IPS-18a (cell line): Measurements from ENCODE around the gene SLC29A2.

Experiments used
- H3K27ac ChIP-seq: one replicate; pipeline ENCODE4 v1.5.1; 2013; ENCODE audit warnings: low read length
- H3K27me3 ChIP-seq: one replicate; pipeline ENCODE4 v1.6.1; 2013; ENCODE audit warnings: mild to moderate bottlenecking, low read length; ENCODE audit not compliant: control insufficient read depth, insufficient read depth
- H3K36me3 ChIP-seq: one replicate; pipeline ENCODE4 v1.6.1; 2013; ENCODE audit warnings: low read depth, low read length; ENCODE audit not compliant: control insufficient read depth
- H3K4me1 ChIP-seq: one replicate; pipeline ENCODE4 v1.6.1; 2013; ENCODE audit warnings: low read depth, low read length; ENCODE audit not compliant: control insufficient read depth
- H3K4me3 ChIP-seq: one replicate; pipeline ENCODE4 v1.5.1; 2013; ENCODE audit warnings: low read length
- H3K9ac ChIP-seq: one replicate; pipeline ENCODE4 v1.6.1; 2013; ENCODE audit warnings: mild to moderate bottlenecking, low read length, moderate library complexity
- H3K9me3 ChIP-seq: one replicate; pipeline ENCODE4 v1.6.1; 2013; ENCODE audit warnings: low read depth, low read length; ENCODE audit not compliant: control insufficient read depth

Gene SLC29A2, protein sequence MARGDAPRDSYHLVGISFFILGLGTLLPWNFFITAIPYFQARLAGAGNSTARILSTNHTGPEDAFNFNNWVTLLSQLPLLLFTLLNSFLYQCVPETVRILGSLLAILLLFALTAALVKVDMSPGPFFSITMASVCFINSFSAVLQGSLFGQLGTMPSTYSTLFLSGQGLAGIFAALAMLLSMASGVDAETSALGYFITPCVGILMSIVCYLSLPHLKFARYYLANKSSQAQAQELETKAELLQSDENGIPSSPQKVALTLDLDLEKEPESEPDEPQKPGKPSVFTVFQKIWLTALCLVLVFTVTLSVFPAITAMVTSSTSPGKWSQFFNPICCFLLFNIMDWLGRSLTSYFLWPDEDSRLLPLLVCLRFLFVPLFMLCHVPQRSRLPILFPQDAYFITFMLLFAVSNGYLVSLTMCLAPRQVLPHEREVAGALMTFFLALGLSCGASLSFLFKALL

DNA sequence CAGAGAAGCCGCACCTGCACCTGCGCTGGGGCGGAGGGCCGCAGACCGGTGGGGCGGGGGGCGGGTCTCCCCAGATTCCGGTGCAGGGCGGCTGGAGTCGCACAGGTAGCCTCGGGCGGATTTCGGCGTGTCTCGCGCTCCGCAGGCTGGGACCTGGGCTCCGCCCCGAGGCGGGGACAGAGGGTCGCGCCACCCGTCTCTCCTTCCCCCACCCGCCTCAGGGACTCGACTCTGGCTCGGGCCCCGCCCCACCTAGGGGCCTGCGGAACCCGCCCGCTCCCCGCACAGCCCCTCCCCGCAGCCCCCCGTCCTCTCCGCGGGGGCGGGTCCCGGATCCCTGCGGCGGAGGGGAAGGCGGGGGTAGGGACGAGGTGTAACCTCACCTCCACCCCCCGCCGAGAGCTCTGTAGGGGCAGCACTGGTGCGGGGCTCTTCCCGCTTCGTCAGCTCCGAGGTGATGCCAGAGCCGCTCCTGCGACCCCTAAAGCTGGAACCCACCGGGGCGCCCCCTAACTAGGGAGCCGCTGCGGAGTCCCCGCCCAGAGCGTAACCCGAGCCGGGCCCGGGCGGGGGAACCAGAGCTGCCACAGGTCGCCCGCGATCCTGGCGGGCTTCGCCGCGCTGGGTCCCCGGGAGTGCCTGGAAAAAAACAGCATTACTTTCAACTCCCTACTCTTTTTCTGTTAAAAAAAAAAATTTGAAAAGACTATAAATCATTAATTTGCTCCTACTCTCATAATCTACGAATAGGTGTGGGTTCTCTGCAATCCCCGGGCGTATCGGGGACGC is at the start of gene SLC29A2:
Gene SLC29A2, minus strand, starts transcription at position 134 of the 789 bp plus-strand sequence. CDS start 169 bp downstream, outside the sequence.
- Histone ChIP-seq H3K9ac (peak within 1 kb of the TSS; percentile 96), H3K27ac (peak within 1 kb of the TSS; percentile 93)

GRCh38 chr11:66420671-66421476 is 49.3 kb upstream of the SLC29A2 start, which contains the start of gene NPAS4:
Gene NPAS4 (plus strand): TSS chr11:66421035. CDS start chr11:66421180, 145 bp downstream.
- H3K27me3 ChIP-seq, result peaks cover 33% of the 10 kb centered on the region
- H3K9ac ChIP-seq, result no peak within 1 kb of the TSS
- H3K36me3 ChIP-seq, result no peaks in the 10 kb centered on the region
- peaks cover 22% of the 10 kb centered on the region for H3K4me1 ChIP-seq
- H3K4me3 ChIP-seq, result peak within 1 kb of the TSS; percentile 50
- no peak within 1 kb of the TSS for H3K27ac ChIP-seq
- H3K9me3 ChIP-seq, result no peaks in the 10 kb centered on the region

More for the DNA sequence above, at the start of gene SLC29A2:
- Histone ChIP-seq H3K4me1 (peaks cover 18% of the 10 kb centered on the region), H3K4me3 (peak within 1 kb of the TSS; percentile 99), H3K27me3 (no peaks in the 10 kb centered on the region), H3K9me3 (no peaks in the 10 kb centered on the region), H3K36me3 (peaks cover 25% of the 10 kb centered on the region)

- Histone ChIP-seq H3K9me3 (no peaks in the 10 kb centered on the region), H3K27me3 (peaks cover 33% of the 10 kb centered on the region)
These were observed 48.3 kb upstream of the SLC29A2 start for GRCh38 chr11:66419825-66420224.

GRCh38 chr11:66418986-66419308 is 47.4 kb upstream of the SLC29A2 start:
- H3K4me3 ChIP-seq, result no peak overlapping the region
- H3K9me3 ChIP-seq, result no peaks in the 10 kb centered on the region
- no peak overlapping the region for H3K27ac ChIP-seq
- H3K36me3 ChIP-seq, result no peaks in the 10 kb centered on the region
- H3K27me3 ChIP-seq, result peaks cover 33% of the 10 kb centered on the region
- peaks cover 34% of the 10 kb centered on the region for H3K4me1 ChIP-seq
- no peak overlapping the region for H3K9ac ChIP-seq

More at GRCh38 chr11:66419825-66420224, 48.3 kb upstream of the SLC29A2 start:
- Histone ChIP-seq H3K36me3 (no peaks in the 10 kb centered on the region), H3K27ac (no peak overlapping the region), H3K4me3 (peak overlapping the region; percentile 50), H3K9ac (no peak overlapping the region), H3K4me1 (peaks cover 26% of the 10 kb centered on the region)

GRCh38 chr11:66418168-66418985 is 46.8 kb upstream of the SLC29A2 start:
- no peaks in the 10 kb centered on the region for H3K36me3 ChIP-seq
- H3K4me3 ChIP-seq, result no peak overlapping the region
- no peak overlapping the region for H3K27ac ChIP-seq
- H3K4me1 ChIP-seq, result peaks cover 40% of the 10 kb centered on the region
- no peak overlapping the region for H3K9ac ChIP-seq
- H3K9me3 ChIP-seq, result no peaks in the 10 kb centered on the region
- peaks cover 33% of the 10 kb centered on the region for H3K27me3 ChIP-seq

- Histone ChIP-seq H3K9me3 (no peaks in the 10 kb centered on the region), H3K9ac (no peak overlapping the region), H3K27me3 (peaks cover 33% of the 10 kb centered on the region), H3K4me3 (no peak overlapping the region), H3K4me1 (peaks cover 43% of the 10 kb centered on the region), H3K27ac (no peak overlapping the region), H3K36me3 (no peaks in the 10 kb centered on the region)
These were observed 45.4 kb upstream of the SLC29A2 start for GRCh38 chr11:66417000-66417399.

DNA sequence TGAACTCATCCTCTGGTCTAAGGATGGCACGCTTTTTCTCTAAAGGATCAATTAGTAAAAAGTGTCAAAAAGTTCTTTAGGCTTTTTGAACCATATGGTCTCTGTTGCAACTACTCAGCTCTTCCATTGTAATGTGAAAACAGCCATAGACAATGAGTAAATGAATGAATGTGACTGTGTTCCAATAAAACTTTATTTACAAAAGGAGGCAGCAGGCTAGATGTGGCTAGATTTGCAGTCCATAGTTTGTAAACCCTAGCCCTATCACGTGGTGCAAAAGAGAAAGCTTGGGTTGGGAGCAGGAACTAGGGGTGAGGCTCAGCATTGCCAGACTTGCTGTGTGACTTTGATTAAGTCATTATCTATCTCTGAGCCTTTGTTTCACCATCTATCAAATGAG is 43.9 kb upstream of the SLC29A2 start:
- H3K27ac ChIP-seq, result no peak overlapping the region
- H3K4me3 ChIP-seq, result no peak overlapping the region
- no peak overlapping the region for H3K9ac ChIP-seq
- H3K9me3 ChIP-seq, result no peaks in the 10 kb centered on the region
- H3K27me3 ChIP-seq, result peaks cover 22% of the 10 kb centered on the region
- H3K4me1 ChIP-seq, result peaks cover 43% of the 10 kb centered on the region
- no peaks in the 10 kb centered on the region for H3K36me3 ChIP-seq

DNA sequence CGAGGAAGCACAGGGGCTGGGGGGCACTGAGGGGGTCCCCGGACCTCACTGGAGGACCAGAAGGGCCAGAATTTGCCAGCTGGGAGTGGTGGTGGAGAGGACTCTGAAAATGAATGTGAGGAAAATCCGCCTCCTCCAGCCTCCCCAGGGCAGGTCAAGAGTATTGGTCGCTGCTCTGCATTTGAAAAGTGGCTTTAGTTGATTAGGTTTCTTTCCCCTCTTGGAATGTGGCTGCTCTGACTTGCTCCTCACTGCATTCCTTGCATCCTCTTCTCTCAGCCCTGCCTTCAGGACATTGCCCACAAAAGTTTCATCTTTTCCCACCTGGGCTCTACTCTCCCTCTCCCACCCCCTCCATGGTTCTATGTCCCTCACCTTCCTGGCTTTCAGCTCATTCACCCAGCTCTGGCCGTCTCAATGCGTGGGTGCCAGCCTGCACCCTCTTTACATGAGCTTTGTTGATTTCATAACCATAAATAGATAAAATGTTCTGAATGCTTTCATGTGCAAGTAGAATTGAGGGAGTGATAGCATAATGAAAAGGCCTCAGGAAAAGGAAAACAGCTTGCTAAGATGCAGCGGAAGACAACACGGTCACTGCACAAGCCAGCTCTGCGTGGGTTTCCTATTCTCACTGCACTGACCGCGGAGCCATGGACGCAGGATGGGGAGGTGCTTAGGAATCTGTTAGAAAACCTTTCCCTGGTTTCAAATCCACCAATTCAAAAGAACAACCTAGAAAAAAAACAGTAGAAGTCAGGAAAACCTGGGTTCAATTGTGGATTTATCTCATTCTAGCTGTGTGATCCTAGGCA is 42.8 kb upstream of the SLC29A2 start:
- Histone ChIP-seq H3K27me3 (peaks cover 11% of the 10 kb centered on the region), H3K36me3 (no peaks in the 10 kb centered on the region), H3K4me1 (peaks cover 41% of the 10 kb centered on the region), H3K27ac (peak overlapping the region; percentile 19), H3K9ac (no peak overlapping the region), H3K9me3 (no peaks in the 10 kb centered on the region), H3K4me3 (peak overlapping the region; percentile 10)

DNA sequence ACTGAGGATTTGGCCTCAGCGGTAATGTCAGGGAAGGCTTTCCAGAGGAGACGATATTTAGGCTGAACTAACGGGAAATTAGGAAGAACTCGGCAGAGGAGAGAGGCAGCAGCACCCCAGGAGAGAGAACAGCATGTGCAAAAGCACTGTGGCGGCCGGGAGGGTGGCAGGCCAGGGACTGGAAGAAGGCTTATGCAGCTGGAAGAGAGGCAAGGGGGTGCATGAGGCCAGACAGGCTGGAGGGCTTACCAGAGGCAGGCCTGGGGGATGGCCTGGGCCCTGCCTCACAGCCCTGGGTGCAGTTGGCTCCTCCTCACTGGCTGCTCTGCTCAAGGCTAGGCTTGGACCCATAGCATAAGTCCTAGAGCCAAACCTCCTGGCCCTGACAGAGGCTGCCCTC is 41.6 kb upstream of the SLC29A2 start:
- H3K4me3 ChIP-seq, result no peak overlapping the region
- H3K27me3 ChIP-seq, result no peaks in the 10 kb centered on the region
- no peak overlapping the region for H3K27ac ChIP-seq
- H3K9me3 ChIP-seq, result no peaks in the 10 kb centered on the region
- no peaks in the 10 kb centered on the region for H3K36me3 ChIP-seq
- peaks cover 31% of the 10 kb centered on the region for H3K4me1 ChIP-seq
- no peak overlapping the region for H3K9ac ChIP-seq

DNA sequence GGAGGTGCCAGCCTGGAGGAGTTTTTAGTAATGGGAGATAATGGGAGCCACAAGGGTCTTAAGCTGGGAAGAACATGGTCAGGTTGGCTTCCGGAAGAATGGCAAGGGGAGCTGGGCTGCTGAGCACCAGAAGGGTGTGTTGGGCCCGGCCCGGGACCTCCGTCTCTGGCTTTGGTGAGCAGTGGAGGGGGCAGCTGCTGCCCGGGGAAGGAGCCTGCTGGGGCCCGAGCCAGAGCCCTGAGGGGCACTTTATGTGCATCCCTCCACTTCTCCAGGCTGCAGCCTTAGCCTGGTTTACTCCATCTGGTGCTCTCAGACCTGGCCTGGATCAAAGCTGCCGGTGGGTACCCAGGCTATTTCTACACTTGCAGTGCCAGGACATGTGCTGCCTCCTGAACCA is 40.5 kb upstream of the SLC29A2 start:
- H3K9ac ChIP-seq, result no peak overlapping the region
- H3K4me1 ChIP-seq, result peaks cover 27% of the 10 kb centered on the region
- no peaks in the 10 kb centered on the region for H3K27me3 ChIP-seq
- no peak overlapping the region for H3K4me3 ChIP-seq
- no peaks in the 10 kb centered on the region for H3K36me3 ChIP-seq
- H3K9me3 ChIP-seq, result no peaks in the 10 kb centered on the region
- no peak overlapping the region for H3K27ac ChIP-seq
